SKM-1 (cell line): ENCODE measurements around the gene ADM5.

Experiments
- DNase-seq: peaks from one replicate; lab custom pipeline; 2025; ENCODE audit not compliant: unreplicated experiment; lab: John Stamatoyannopoulos, UW

ADM5 gene

DNA sequence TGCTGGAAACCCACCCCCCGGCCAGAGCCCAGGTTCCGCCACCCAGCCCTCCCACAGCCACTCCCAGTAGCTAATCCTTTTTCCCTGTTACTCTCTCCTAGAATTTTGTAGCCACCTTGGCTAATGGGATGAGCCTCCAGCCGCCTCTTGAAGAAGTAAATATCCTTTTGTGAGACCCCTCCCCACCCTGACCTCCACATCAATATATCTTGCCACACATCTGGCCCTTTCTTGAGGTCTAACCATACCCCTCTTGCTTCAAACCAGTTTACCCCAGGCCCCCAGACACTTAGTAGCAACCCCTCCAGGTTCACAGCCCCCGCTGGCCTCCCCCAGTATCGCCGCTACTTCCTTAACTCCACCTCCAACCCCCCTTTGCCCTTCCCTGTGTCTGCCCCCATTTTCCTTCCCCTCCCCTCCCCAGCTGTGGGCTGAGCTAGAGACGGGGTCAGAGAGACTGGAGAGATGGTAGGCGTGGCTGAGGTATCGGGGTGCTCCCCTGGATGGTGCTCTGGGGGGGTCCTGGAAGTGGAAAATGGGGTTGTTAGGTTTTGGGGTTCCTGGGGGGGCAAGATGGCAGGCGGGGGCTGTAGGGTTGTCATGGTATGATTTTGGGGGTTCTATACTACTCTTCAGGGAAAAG is 9.5 kb upstream of the ADM5 start:
- DNase-seq: no peak

GRCh38 chr19:49680421-49681351 is 8.7 kb upstream of the ADM5 start:
- DNase-seq: no peak

GRCh38 chr19:49681830-49682229 is 7.6 kb upstream of the ADM5 start:
- no peak for DNase-seq

- no peak for DNase-seq
Observed at GRCh38 chr19:49682274-49682673, 7.1 kb upstream of the ADM5 start.

DNA sequence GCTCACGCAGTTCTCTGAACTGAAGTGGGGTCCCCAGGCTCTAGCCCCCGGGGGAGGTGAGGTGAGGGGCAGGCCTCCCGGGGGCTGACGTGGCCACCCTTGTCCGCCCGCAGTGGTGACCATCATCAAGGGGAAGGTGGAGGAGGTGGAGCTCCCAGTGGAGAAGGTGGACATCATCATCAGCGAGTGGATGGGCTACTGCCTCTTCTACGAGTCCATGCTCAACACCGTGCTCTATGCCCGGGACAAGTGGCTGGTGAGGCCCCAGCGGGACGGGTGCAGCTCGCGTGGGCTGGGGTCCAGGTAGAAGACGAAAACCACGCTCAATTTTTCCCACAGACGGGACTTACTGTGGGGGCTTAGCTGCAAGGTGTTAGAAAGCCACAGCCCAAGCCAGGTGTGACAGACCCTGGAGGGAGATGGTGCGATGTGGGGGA is 5.6 kb upstream of the ADM5 start:
- DNase-seq: no peak

DNA sequence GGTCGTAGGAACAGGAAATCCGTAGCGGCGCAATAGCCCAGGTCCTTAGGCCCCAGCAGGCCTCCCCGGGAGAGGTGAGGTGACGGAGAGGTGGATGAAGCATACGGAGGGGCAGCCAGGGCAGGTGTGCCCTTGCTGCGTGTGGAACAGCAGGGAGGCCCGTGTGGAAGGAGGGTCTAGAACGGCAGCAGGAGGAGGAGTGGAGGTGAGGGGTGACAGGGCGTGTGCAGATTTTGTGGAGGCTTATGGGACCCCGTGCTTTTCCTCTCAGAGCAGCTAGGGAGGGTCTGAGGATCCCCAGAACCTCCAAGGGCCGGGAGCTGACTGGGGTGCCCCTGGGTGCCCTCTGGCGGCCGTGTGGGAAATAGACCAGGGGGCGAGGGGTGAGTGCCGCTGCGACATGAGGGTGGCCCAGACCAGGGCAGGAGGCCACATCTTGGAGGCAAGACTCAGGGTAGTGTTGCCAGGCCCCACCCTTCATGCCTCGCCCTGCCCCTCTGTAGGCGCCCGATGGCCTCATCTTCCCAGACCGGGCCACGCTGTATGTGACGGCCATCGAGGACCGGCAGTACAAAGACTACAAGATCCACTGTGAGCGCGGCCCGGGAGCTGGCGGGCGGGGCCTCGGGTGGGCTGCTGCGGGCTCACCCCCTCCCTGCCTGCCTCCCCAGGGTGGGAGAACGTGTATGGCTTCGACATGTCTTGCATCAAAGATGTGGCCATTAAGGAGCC is 5.0 kb upstream of the ADM5 start:
- no peak for DNase-seq

DNA sequence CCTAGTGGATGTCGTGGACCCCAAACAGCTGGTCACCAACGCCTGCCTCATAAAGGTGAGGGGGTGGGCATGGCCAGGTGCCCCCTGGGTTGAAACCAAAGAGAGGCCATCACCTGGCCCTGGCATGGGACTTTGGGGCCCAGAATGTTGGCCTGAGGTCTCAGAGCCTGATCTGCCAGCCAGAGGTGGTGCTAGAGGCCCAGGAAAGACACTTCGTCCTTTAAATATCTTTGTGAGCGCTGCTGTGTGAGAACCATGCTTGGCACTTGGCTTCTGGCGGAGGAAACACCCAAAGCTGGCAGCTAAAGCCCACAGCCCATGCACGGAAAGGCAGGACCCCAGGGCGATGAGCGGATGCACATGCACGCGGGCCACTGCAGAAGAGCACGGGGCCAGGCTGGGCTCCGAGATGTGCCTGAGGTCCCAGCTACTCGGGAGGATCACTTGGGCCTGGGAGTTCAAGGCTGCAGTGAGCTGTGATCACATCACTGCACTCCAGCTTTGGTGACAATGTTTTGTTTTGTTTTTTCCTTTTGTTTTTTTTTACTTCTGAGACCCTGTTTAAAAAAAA is 4.3 kb upstream of the ADM5 start:
- DNase-seq: no peak

DNA sequence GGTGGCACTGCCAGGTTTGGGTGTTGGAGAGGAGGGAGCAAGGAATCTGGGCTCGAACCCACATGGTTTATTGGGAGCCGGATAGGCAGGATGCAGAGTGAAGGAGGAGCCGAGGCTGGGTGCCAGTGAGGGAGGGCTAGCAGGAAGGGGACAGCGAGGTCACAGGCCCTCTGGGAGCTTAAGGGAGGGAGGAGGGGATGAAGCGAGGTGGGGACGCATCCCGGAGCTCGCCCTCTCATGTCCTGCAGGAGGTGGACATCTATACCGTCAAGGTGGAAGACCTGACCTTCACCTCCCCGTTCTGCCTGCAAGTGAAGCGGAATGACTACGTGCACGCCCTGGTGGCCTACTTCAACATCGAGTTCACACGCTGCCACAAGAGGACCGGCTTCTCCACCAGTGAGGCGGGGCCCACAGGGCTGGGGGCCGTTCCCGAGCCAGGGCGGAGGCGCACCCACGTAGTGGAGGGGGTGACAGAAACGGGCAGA is 3.5 kb upstream of the ADM5 start:
- no peak for DNase-seq

- no peak for DNase-seq
Observed at GRCh38 chr19:49686503-49687088, 2.8 kb upstream of the ADM5 start.

- no peak for DNase-seq
Observed at GRCh38 chr19:49687150-49687549, 2.2 kb upstream of the ADM5 start.

DNA sequence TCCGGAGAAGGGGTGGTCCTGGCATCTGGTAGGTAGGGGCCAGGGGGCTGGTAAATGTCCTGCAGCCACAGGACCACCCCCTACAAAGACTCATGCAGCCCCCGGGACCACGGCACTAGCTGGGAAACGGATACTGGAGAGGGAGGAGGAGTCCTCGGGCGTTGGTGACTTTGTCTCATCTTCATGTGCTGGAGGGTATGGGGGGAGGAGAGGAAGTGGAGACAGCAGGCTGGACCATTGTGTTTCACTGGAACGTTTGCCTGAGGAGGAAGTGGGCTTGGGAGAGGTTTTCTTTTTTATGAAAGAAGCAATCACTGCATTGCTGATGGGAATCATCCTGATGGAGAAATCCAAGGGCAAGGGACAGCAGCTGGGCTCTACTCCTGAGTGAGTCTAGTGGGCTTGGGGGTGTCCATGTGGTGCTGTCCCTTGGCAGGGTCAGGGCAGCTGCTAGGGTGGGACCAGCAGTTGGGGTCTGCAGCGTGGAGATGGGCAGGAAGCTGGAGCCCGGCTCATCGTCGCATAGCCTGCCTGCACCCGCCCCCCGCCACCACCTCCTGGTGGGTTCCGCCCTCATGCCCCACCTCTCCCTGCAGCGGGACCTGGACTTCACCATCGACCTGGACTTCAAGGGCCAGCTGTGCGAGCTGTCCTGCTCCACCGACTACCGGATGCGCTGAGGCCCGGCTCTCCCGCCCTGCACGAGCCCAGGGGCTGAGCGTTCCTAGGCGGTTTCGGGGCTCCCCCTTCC is 1.7 kb upstream of the ADM5 start:
- no peak for DNase-seq

DNA sequence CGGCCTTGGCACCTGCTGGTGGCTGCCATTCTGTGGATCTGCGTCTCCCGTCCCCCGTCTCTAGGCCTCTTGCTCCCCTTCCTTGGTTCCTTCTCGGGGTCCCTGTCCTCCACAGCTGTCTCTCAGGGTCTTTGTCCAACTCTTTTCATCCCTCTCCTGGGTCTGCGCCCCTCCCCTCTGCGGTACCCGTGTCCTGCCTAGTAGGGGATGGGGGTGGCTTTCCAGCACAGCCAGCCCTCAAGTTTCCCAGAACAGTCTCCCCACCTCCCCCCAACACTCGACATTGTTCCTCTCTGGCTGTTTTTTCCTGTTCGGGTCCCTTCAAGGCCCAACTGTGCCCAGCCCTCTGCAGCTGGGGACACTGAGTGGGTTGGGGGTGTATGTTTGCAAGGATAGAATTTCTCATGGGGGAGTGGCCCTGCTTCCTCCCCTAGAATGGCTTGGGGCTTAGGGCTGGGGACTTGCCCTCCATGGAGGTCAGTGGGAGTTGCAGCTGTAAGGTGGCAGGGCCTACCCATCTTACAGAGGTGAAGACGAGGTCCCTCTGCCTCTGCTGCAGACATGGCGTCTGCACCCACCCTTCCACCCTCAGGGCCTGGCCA is 762 bp upstream of the ADM5 start:
- no peak for DNase-seq

DNA sequence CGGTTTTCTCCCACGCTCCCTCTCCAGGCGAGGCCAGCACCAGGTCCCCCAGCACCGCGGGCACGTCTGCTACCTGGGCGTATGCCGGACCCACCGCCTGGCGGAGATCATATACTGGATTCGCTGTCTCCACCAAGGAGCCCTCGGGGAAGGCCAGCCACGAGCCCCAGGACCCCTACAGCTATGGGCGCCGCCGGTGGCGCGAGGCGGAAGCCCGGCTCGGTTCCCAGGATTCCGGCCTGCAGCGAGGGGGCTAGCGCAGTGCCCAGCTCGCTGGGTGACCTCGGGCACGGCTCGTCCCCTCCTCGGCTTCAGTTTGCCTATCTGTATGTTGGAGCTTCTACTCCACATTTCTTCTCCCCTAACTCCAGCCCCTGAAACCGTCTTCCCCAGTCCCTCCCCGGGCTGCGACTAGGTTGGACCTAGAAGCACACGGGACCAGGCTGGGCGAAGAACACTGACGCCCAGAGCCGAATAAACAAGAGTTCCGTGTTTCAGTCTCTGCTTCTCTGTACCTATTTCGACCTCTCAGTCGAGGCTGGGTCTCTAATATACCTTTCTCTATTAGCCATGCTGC is 773 bp downstream of the ADM5 start:
- no peak for DNase-seq

GRCh38 chr19:49690656-49691242 is 1.4 kb downstream of the ADM5 start, which contains the start of gene CPT1C:
Gene CPT1C, plus strand, starts transcription at chr19:49691116. Its CDS starts 1,137 bp downstream, at chr19:49692253.
- DNase-seq: no peak

DNA sequence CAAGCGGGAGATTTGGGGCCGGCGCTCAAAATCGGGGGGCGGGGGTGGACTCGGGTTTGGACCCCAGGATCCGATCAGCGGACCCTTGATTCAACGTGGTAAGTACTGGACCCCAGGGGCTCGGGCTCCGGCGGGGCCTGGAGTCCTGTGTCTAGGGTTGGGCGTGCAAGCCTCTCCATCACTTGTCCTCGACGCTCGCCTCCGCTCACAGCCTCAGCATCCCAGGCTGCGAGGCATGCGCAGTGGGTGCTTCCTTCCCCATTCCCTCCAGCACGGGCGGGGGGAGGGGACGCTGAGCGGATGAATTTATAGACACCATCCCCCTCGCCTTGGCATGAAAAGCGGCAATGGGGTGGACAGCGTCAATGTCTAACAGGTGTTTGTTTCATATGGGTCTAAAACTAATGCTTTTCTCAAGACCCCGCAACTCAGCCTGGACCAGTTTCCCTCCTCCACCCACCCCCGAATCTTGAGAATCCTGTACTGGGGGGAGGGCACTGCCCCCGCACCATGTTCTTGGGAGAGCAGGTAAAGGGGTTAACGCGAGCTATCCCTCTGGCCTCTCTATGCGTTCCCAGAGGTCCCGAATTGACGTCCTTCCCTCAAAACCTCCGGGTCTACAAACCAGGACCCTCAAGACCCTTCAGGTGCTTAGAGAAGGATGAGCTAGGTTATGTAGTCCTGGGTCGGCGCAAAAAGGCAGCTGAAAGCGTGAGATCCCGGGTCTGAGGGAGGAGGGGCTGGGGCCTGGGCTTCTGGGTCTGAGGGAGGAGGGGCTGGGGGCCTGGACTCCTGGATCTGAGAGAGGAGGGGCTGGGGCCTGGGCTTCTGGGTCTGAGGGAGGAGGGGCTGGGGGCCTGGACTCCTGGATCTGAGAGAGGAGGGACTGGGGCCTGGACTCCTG is 2.1 kb downstream of the ADM5 start:
- DNase-seq: no peak

- no peak for DNase-seq
Observed at GRCh38 chr19:49692147-49692506, 2.7 kb downstream of the ADM5 start.

- no peak for DNase-seq
Observed at GRCh38 chr19:49696115-49696514, 6.7 kb downstream of the ADM5 start.

DNA sequence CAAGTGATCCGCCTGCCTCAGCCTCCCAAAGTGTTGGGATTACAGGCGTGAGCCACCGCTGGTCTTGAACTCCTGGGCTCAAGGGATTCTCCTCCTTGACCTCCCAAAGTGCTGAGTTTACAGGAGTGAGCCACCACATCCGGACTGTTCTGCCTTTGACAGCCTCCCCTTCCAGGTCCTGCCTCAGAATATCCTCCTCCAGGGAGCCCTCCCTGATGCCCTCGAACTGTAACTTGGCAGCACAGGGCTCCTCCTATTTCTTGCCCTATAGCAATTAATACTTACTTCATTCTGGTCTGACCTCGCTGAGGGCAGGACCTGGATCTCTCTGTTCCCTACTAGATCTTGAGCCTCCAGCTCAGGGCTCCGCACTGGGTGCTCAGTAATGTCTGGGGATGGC is 7.5 kb downstream of the ADM5 start:
- DNase-seq: no peak
